Stimulated activated CD8-positive, alpha-beta memory T cell treated with anti-CD3 and anti-CD28 coated beads, Interleukin-2, amount 100 ng/mL, for 1 hour (primary cell): Measurements from ENCODE around the gene ALG3.

Experiments
- DNase-seq, 2 donors: peaks; one replicate each; pipeline ENCODE4 v3.0.0-alpha.2; 2020; ENCODE audit warnings: low read depth in 2 of 2

ALG3 gene

DNA sequence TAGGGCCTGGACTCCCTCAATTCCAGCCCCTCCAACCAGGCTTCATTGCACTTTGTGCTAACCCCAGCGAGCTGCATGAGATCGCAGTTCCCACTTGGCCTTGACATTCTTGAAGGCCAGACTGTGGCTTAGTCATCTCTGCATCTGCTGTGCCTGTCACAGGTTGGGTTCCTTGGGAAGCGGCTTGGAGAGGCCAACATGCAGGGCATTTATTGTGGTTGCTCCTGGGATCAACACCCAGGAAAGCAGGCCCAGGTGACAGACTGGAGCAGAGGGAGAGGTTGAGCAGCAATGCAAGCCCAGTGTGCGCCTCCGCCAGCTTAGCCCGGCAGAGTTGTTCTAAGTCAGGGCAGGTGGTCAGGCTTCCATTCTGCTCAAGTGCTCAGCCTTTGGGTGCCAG, 52.2 kb downstream of the ALG3 start:
- DNase-seq: no peak

DNA sequence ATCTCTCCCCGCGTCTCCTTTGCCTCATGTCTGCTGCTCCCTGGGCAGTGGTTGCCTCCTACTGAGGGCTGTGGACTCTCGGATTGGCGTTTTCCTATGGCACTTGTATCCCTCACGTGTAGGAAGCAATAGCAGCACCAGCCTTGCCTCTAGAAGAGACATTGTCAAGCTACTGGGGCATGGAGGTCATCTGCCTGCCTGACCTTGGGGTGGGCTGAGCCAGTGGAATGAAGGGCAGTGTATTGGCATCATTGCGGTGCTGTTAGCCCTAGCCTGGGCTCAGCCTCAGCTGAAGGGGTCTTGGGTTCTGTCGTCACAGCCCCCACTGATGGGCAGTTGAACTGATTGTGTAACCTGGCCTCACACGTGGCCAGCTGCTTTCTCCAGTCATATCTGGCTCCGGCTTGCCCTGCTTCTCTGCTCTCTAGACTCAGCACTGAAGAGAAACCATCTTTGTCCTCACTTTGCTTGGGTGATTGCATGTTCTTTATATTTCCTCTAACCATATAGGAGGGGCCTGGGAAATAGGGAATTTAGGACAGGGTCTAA, 54.7 kb downstream of the ALG3 start:
- DNase-seq: no peak

DNA sequence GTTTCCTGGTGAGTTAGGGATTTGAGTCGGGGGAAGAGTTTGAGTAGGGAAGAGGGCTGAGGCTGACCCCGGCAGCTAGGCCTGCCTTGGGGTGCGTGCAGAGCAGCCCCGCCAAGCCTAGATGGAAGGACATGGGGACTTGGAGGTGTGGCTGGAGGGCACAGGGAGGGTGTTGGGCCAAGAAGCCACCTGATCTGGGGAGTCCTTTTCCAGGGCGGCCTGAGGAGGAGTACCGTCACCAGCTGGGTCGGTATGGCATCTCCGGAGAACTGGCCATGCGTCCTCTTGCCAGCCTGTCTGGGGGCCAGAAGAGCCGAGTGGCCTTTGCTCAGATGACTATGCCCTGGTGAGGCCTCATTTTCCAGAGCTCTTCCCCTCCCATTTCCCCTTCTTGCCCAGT, 55.9 kb downstream of the ALG3 start:
- DNase-seq: no peak
